Activated T-helper 2 cell treated with anti-CD3 and anti-CD28 coated beads, Interferon-gamma antibody, Interleukin-2, Interleukin-4, amounts not matched to agents 10 μg/mL and 5 μg/mL and 100 μg/mL, durations not matched to agents 14 hours and 24 hours and 36 hours (primary cell): ENCODE measurements around the gene ORC6. TPM values are rescaled to one million over a fixed set of nuclear protein-coding genes. Genes with fewer than 3 reads are reported as not detected.

Experiments
- DNase-seq: peaks from one replicate; pipeline ENCODE4 v3.0.0; 2021; ENCODE audit warnings: low spot score
- H3K27ac Mint-ChIP-seq: one replicate; pipeline ENCODE4 v1.8.0; 2021; ENCODE audit warnings: mixed read lengths
- H3K27me3 Mint-ChIP-seq: one replicate; pipeline ENCODE4 v1.8.0; 2021; ENCODE audit warnings: low read depth, mixed read lengths
- H3K36me3 Mint-ChIP-seq: one replicate; pipeline ENCODE4 v1.8.0; 2021; ENCODE audit warnings: low read depth, mixed read lengths
- H3K4me1 Mint-ChIP-seq: one replicate; pipeline ENCODE4 v1.8.0; 2021; ENCODE audit warnings: low read depth, mixed read lengths
- H3K4me3 Mint-ChIP-seq: one replicate; pipeline ENCODE4 v1.8.0; 2021; ENCODE audit warnings: low read depth, mild to moderate bottlenecking, moderate library complexity, mixed read lengths
- H3K9me3 Mint-ChIP-seq: one replicate; pipeline ENCODE4 v1.8.0; 2021; ENCODE audit warnings: mixed read lengths
- intact Hi-C: fragments of 100-400 bp; cut with micrococcal nuclease; formaldehyde crosslinking; loops from one replicate; pipeline ENCODE4 v1.15.1; 2023
- total RNA-seq: library from RNA; stranded (reverse); gene quantifications from 2 replicates; pipeline ENCODE4 v1.2.3, GENCODE V29; 2022

Gene ORC6
- total RNA-seq, 1 donor from 2014 or later: 56.8 TPM

DNA sequence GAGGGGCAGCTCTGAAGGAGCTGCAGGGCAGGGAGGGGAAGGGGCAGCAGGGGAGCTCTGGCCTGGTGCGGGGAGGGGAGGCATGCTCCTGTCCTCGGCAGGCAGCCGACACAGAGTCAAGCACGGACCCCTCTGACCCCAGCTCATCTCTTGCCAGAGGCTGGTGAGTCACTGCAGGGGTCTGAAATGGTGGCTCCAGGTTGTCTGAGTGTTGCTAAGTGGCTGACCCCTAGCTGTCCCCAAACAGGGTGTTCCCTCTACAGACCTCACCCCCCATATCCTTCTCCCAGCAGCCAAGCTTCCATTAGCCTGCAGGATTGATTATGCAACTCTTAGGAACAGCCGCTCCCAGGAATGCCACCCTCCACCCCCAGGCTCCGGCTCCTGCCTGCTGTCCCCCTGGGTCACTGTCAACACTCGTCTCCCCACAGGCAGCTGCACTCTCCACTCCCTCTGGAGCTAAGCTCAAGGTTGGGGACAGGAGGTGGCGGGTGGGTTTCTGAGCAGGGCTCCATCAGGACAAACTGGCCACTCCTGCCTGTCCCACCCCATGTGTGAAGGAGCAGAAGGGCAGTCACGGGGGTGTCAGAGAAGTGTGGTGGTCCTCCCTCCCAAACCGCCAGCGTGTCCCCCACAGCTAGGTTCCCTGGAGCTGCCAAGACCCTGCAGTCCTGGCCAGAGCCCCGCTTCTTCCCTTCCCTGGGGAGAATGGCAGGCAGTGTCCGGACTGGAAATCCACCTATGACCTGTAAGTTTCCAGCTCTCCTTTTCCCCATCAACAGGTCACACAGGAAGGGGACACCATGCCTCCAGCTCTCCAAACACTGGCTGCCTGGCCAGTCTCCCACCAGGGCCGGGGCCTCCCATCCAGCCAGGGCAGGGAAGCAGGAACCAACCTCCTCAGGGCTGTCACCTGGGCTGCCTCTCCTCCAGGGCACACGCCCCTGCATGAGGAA is 57.6 kb downstream of the ORC6 start:
- no peaks in the 10 kb centered on the region for H3K36me3 Mint-ChIP-seq
- H3K27ac Mint-ChIP-seq: no peak overlapping the region
- peaks cover 4% of the 10 kb centered on the region for H3K4me1 Mint-ChIP-seq
- H3K9me3 Mint-ChIP-seq: no peaks in the 10 kb centered on the region
- no peaks in the 10 kb centered on the region for H3K27me3 Mint-ChIP-seq
- no peak overlapping the region for H3K4me3 Mint-ChIP-seq
- intact Hi-C loops: no loop called here
- no peak for DNase-seq

Other genes with a start within 250 kb of the ORC6 start
- 45.6 and 46.9 TPM in 2 replicates for gene SHCBP1, start 68.3 kb upstream of the ORC6 start, total RNA-seq
- gene VPS35, start 481 bp upstream of the ORC6 start, total RNA-seq: 90.4 and 90.5 TPM in 2 replicates
- gene MYLK3, start 58.7 kb downstream of the ORC6 start, total RNA-seq: 0.25 and 0.32 TPM in 2 replicates
- gene C16orf87, start 141.5 kb downstream of the ORC6 start, total RNA-seq: 20.1 and 24.0 TPM in 2 replicates
- 12.9 and 13.5 TPM in 2 replicates for gene GPT2, start 194.7 kb downstream of the ORC6 start, total RNA-seq